Measurements from ENCODE around the gene TNS2.

- TF ChIP-seq CTCF (IDR thresholded peaks at IDR 0.05; ENCODE audit: insufficient read depth, low read depth, low read length) (no peak), EZH2 (IDR thresholded peaks at IDR 0.05; ENCODE audit: insufficient read depth, low read length) (no peak)
These were observed 10.3 kb downstream of the TNS2 start for GRCh38 chr12:53060064-53060720.

All from astrocyte (in vitro differentiated cells and primary cell).